ENCODE measurements around the gene PDGFB. TPM values are rescaled to one million over a fixed set of nuclear protein-coding genes. Genes with fewer than 3 reads are reported as not detected.

Gene PDGFB
- total and polyA plus RNA-seq, 2 of the 4 experiments (the other 2 are of a cell fraction) = 0.07 TPM; not detected in 1

GRCh38 chr22:39216143-39216490, 28.7 kb downstream of the PDGFB start:
- intact Hi-C loops (cut with micrococcal nuclease) = no loop called here
- Histone ChIP-seq H2AK5ac (ENCODE audit: low read depth, low read length) (no peak overlapping the region), H3K4me1 (ENCODE audit: control insufficient read depth, insufficient read depth, low read length) (peaks cover 6% of the 10 kb centered on the region), H4K5ac (ENCODE audit: low read depth, low read length) (no peak overlapping the region), H4K20me1 (ENCODE audit: insufficient read depth, low read length) (no peaks in the 10 kb centered on the region), H3K36me3 (ENCODE audit: control insufficient read depth, insufficient read depth, low read length) (no peaks in the 10 kb centered on the region), H2BK15ac (ENCODE audit: low read depth, low read length) (no peak overlapping the region), H3K14ac (replicated peaks; ENCODE audit: low read depth, low read length) (no peak overlapping the region), H3K4me2 (ENCODE audit: low read depth, low read length) (no peak overlapping the region), H2AFZ (replicated peaks; ENCODE audit: low read length, poor library complexity) (peak overlapping the region; percentile 5), H3K23ac (ENCODE audit: low read depth, low read length) (no peak overlapping the region), H3K9me1 (ENCODE audit: insufficient read depth, low read length) (0 out of 2 replicates have a peak, but pooled peaks cover 8% of the 10 kb centered on the region), H2AK9ac (replicated peaks; ENCODE audit: low read depth, low read length, poor library complexity) (no peak overlapping the region), H4K8ac (ENCODE audit: low read depth in 2 of 2, low read length in 2 of 2) (no peak overlapping the region), H2BK120ac (ENCODE audit: low read depth, low read length) (no peak overlapping the region), H2BK5ac (ENCODE audit: low read depth, low read length, poor library complexity, severe bottlenecking) (no peak overlapping the region), H3K18ac (ENCODE audit: low read depth, low read length) (no peak overlapping the region), H3K79me1 (ENCODE audit: low read depth in 1 of 2, low read length in 2 of 2) (no peaks in the 10 kb centered on the region), H3K4me3 (ENCODE audit: insufficient read depth, low read depth, low read length) (no peak overlapping the region), H2BK20ac (ENCODE audit: low read depth, low read length) (no peak overlapping the region), H3K9ac (ENCODE audit: low read depth, low read length) (no peak overlapping the region), H3K27ac (ENCODE audit: insufficient read depth, low read length) (no peak overlapping the region), H3K56ac (ENCODE audit: extremely low read depth, insufficient read depth, low read length) (no peak overlapping the region), H3K27me3 (ENCODE audit: control insufficient read depth, insufficient read depth, low read length) (no peaks in the 10 kb centered on the region; the same call in 1 of the 2 replicates), H4K91ac (ENCODE audit: insufficient read depth, low read depth, low read length) (no peak overlapping the region), H3K4ac (ENCODE audit: low read depth, low read length) (no peak overlapping the region), H3K9me3 (ENCODE audit: control insufficient read depth, insufficient read depth, low read length) (no peaks in the 10 kb centered on the region)
- in situ Hi-C loops (cut with MboI; ENCODE audit: low sequenced_read_pairs) = no loop called here
- ChIA-PET POLR2A (ENCODE audit: unreplicated experiment) (no interaction called here), CTCF (interaction anchor here (0.6 kb wide), 1 partner anchor 100 kb away, joined by 5 read pairs; no protein-coding TSS in a partner anchor)
- 94% methylated on average over 2 of the region's 8 CpGs; no CpG with 5 or more reads in 1 of the 2 experiments for whole genome bisulfite sequencing, 2 experiments (ENCODE audit: extremely low coverage in 2 of 2, insufficient read length in 1 of 2)
- dilution Hi-C loops (cut with HindIII; ENCODE audit: low sequenced_read_pairs, unreplicated experiment) = no loop called here
- TF ChIP-seq ELK1 (IDR thresholded peaks at IDR 0.05; ENCODE audit: borderline replicate concordance, low read depth, low read length) (no peak), CEBPB (IDR thresholded peaks at IDR 0.05; ENCODE audit: low read depth, low read length) (no peak), CHD1 (IDR thresholded peaks at IDR 0.05; ENCODE audit: low read depth, low read length) (no peak), SMC3 (IDR thresholded peaks at IDR 0.05; ENCODE audit: low read depth, low read length) (no peak), BHLHE40 (IDR thresholded peaks at IDR 0.05; ENCODE audit: low read depth, low read length) (no peak), RFX5 (IDR thresholded peaks at IDR 0.05; ENCODE audit: low read depth, low read length) (no peak), RCOR1 (IDR thresholded peaks at IDR 0.05; ENCODE audit: insufficient replicate concordance, low read length) (no peak), FOS (IDR thresholded peaks at IDR 0.05; ENCODE audit: low read depth, low read length) (no peak), NFE2L2 (IDR thresholded peaks at IDR 0.05; ENCODE audit: low read depth, low read length) (no peak), RAD21 (IDR thresholded peaks at IDR 0.05; ENCODE audit: low read length) (no peak), USF2 (IDR thresholded peaks at IDR 0.05; ENCODE audit: low read depth, low read length) (no peak), MAFK (IDR thresholded peaks at IDR 0.05; ENCODE audit: low read depth, low read length) (no peak), MXI1 (IDR thresholded peaks at IDR 0.05; ENCODE audit: borderline replicate concordance, low read depth, low read length) (no peak), POLR2A (IDR thresholded peaks at IDR 0.05; ENCODE audit: low read depth, low read length) (no peak), CTCF (conservative IDR thresholded peaks at IDR 0.05; ENCODE audit: low read depth, low read length) (no peak), MAZ (IDR thresholded peaks at IDR 0.05; ENCODE audit: borderline replicate concordance, low read depth, low read length) (no peak)
- BruUV-seq (replicated peaks) = no TSS peak
- ATAC-seq (ENCODE audit: low read depth) (no peak), DNase-seq (no peak)

Data from IMR-90 (cell line).